Measurements from ENCODE around the gene ZNF32.
"Not testable (repeated sequence)": the region's sequence is repeated elsewhere in the genome, so short reads cannot be mapped to it uniquely, and the experiment has no call there.

The ZNF32 gene

DNA sequence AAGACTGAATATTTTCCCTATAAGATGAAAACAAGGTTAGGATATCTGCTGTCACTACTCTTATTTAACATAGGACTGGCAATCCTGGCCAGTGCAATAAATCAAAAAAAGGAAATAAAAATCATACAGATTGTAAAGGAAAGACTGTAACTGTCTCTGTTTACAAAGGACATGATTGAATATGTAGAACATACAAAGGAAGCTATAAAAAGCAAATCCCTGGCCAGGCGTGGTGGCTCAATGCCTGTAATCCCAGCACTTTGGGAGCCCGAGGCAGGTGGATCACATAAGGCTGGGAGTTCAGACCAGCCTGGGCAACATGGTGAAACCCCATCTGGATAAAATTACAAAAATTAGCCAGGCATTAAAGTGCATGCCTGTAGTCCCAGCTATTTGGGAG, 26.6 kb downstream of the ZNF32 start:
- no peak for DNase-seq

DNA sequence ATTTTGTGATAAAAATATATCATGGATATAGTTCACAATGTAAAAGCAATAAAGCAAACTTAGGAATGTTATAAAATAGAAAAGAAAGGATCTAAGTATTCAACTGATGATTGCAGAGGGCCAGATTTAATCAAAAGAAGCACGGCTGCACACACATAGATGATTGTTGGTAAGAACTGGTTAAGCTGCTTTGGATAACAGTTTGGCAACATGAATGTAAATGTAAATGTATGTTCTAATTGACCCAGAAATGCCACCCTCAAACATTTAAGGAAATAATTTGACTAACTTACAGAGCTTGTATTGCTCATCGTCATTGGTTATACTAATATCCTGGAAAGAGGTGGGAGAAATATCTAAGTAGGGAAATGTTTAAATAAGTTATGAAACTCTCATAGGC, 29.3 kb downstream of the ZNF32 start:
- DNase-seq: no peak

DNA sequence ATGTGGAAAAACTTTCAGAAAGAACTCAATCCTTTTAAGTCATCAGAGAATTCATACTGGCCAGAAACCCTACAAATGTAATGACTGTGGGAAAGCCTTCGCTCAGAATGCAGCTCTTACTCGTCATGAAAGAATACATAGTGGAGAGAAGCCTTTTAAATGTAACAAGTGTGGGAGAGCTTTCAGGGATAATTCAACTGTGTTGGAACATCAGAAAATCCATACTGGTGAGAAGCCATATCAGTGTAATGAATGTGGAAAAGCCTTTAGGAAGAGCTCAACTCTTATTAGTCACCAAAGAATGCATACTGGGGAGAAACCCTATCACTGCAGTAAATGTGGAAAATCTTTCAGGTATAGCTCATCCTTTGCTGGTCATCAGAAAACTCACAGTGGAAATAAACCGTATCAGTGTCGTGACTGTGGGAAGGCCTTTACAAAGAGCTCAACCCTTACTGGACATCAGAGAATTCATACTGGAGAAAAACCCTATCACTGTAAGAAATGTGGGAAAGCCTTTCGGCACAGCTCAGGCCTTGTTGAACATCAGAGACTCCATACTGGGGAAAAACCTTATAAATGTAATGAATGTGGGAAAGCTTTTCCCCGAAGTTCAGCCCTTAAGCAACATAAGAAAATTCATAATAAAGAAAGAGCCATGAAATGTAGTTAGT, 31.8 kb downstream of the ZNF32 start:
- DNase-seq: no peak

DNA sequence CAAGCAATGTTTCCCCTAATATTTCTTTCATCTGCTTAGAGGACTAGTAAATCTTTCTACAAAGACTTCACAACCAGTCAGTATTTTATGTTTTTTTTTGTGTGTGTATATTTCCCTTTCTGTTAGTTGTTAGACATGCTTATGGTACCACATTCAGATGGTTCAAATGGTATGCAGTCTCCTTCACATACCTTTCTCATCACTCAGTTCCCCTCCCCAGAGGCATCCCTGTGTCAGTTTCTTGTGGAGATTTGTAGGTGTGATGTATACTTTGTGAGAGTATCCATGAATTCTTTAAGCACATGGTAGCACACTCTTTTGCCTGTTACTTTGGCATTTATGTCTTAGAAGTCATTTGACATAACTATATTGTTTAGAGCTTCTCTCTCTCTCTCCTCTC, 38.0 kb downstream of the ZNF32 start:
- DNase-seq: no peak

DNA sequence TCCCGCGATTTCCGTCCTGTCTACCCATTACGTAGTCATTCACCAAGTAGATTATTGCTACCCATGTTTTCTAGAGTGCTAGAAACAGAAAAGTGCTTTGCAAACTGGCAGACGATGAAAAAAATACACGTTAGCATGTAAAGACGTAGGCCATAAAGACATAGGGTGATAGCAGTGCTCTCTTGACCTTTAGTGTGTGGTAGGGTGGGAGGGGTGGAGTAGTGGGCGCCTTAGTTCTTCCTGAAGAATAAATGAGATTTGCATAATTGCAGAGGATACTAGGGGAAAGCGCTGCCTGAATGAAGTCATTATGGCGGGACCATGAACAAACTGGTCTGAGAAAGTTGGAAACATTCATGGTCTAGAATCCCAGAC, 41.5 kb downstream of the ZNF32 start:
- DNase-seq: no peak

DNA sequence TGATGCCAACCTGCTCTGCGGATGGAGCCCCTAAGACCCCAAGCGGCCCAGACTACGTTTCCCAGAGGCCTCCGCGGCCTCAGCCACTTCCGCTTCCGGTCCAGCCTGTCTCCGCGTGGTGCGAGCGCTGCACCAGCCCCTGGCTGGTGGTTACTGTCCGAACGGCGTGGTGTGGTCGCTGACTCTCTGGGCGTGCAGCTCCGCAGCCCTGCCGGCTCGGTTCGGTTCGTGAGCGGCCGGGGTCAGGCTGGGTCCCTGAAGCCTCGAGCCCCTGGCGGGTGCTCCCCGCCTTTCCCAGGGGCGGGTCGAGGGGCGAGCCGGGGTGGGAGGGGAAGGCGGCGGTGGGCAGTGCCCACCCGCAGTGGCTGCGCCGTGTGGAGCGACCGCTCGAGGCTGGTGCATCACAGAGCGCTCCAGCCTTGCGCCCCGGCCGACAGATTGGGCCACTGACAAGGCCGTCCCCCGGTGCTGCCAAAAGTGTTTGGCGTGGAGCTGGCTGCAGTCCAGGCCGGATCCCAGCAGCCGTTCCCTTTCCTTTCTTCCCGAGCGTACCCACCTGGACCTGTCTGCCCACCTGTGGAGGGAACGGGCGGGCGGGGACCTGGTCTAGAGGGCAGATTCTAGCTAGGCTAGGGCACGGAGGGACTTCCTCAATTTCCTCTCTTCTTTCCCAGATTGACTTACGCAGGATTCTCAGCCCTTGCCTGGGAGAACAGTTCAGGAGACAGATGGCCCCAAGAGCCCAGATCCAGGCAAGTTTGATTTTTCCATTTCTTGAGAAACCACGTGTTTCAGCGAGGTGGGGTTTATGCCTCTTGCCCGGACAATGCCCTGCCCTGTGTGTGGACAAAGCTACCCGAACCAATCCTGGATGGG, 42.1 kb downstream of the ZNF32 start, which contains the start of gene ZNF485:
Gene ZNF485 (plus strand): TSS at position 116 of the 876 bp plus-strand sequence. CDS start 613 bp downstream, at position 729.
- peak; percentile 76 to 81 for DNase-seq

DNA sequence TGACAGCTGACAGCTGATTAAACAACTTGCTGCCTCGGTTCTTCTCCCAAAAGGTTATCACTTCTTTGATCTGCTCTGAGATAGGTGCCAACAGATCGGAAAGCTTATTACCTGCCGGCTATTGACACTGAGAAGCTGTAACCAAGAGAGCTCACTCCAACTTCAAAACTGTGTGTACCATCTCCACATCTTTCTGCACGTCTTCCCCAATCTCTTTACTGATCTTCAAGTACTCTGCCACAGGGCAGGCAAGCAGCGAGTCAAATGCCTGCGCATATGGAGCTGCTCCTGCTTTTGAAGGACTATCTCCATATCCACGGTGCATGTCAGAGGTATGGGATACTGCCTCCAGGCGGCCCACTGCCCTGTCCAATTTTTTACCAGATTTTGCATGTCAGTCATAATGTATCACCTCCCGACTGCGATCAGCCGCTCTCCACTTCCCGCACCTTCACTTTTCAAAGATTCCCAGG, 42.8 kb downstream of the ZNF32 start:
- DNase-seq: no peak

DNA sequence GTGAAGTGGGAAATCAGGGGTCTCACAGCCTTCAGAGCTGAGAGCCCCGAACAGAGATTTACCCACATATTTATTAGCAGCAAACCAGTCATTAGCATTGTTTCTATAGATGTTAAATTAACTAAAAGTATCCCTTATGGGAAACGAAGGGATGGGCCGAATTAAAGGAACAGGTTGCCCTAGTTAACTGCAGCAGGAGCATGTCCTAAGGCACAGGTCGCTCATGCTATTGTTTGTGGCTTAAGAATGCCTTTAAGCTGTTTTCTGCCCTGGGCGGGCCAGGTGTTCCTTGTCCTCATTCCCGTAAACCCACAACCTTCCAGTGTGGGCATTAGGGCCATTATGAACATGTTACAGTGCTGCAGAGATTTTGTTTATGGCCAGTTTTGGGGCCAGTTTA, 47.1 kb downstream of the ZNF32 start:
- DNase-seq: not testable (repeated sequence)

DNA sequence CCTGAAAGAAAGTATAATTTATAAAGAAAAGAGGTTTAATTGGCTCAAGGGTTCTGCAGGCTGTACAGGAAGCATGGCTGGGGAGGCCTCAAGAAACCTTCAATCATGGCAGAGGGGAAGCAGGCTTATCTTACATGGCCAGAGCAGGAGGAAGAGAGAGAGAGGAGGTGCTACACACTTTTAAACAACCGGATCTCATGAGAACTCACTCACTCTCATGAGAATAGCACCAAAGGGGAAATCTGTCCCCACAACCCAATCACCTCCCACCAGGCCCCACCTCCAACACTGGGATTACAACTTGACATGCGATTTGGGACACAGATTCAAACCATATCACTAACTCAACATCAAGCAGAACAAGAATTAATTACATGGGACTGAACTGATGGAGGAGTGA, 49.3 kb downstream of the ZNF32 start:
- no peak for DNase-seq

DNA sequence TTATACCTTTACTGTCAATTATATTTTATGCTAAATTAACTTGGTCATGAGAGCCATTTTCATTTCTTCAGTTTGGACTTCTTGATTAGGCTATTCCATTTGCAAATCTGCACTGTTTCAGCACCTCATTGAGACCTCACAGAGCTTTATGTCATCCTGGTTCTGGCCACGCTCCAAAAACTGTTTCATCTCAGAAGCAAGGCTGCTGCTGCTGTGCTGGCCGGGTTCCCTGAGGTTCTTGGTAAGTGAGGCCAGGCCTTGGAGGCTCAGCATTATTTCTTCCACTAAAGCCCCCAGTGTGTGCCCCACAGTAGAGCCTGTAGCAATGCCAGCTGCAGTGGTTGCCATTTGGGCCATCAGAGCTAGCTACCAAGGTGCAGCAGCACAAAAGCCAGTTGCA, 50.2 kb downstream of the ZNF32 start:
- DNase-seq: no peak

DNA sequence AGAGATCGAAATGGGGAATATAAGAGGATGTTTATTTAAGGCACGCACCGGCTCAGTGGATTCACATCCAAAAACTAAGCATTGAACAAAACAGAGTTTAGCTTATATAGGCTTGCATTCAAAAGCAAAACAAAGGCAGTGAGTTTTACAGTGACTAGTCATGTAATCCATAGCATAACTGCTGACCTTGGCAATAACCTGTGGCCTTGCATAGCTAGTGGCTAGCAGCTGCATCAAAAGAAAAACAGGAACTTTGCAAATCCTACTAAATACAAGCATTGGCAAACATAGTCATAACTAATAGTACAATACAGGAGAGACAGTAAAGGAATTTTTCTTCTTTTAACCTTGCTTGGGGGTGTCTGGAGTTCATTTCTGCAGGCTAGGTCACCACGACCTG, 52.1 kb downstream of the ZNF32 start:
- no peak for DNase-seq

DNA sequence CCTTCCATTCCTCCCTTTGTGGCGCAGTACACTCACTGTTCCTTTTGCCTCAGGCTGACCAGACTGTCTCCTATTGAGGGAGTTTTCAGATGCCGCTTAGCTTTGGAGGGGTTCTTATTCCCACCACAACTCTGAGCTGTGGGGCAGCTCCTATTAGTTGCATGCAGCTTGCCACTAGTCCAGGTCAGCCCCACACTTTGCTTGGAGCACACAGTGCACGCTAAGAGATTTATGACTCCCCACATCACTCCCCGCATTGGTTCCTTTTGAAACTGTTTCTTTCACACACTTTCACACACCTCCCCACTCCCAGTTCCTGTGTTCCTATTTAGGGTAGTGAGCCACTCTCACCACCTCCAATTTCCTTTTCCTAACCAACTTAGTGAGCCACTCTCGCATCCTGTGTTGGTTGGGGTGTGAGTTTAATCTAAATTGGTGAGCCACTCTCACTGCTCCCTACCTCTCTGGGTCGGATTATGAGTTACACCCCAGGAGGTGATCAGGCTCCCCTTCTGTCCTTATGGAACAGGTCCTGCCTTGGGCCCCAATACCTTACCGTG, 52.9 kb downstream of the ZNF32 start:
- DNase-seq: peak; percentile 13 to 22

DNA sequence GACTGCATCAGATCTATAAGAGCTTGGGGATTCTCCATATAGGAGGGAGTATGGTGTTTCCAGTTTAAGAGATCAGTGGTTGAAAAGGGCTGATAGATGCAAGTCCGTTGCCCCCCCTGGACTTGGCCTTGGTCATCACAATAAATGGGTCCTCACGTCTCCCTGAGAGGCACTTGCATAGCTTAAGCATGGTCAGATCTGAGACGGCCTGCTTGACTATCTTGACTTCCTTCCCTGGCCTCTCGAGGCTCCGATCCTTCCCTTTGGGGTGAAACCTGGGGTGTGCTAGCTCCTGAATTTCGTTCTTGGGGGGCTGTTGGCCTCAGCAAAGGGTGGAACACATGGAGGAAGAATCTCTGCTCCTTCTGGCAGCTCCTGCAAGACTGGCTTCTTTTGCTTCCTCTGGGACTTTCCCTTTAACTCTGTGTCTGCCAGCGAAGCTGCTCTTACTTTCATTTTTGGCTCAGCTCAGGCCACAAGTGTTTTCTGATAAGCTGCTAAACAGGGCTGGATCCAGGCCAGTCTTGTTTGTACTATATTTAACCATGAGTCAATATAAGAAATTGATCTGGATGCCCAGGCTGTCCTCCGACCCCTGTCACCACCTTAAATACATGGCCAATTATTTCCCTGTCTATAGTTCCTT, 53.6 kb downstream of the ZNF32 start:
- DNase-seq: peak; percentile 56 to 59

Data from Kasumi-1 (cell line).